D721Med (cell line): ENCODE results near the gene GRIFIN.

ENCODE experiments used
- DNase-seq: peaks from one replicate; pipeline ENCODE4 v3.0.0; 2011; ENCODE audit warnings: low spot score; ENCODE audit not compliant: insufficient read length
- FAIRE-seq: peaks from 2 replicates; lab custom pipeline; 2011; peaks lifted over from hg19 to GRCh38; lab: Jason Lieb, UNC
- CTCF ChIP-seq: IDR thresholded peaks from 2 replicates; pipeline ENCODE4 v1.5.1; 2012; ENCODE audit warnings: mild to moderate bottlenecking, control low read depth; ENCODE audit not compliant: insufficient read depth; ENCODE audit errors: missing control alignments

The GRIFIN gene

GRCh38 chr7:2501947-2502646, 25.9 kb upstream of the GRIFIN start:
- DNase-seq: no peak
- TF ChIP-seq CTCF: no peak
- no peak for FAIRE-seq

GRCh38 chr7:2500701-2501100, 24.5 kb upstream of the GRIFIN start:
- FAIRE-seq: no peak
- no peak for TF ChIP-seq CTCF
- no peak for DNase-seq

GRCh38 chr7:2499719-2500430, 23.7 kb upstream of the GRIFIN start:
- DNase-seq: peak; percentile 68
- TF ChIP-seq CTCF: no peak
- no peak for FAIRE-seq

GRCh38 chr7:2499181-2499580, 23.0 kb upstream of the GRIFIN start:
- DNase-seq: no peak
- FAIRE-seq: no peak
- no peak for TF ChIP-seq CTCF

GRCh38 chr7:2498708-2499107, 22.5 kb upstream of the GRIFIN start:
- TF ChIP-seq CTCF: no peak
- DNase-seq (no peak), FAIRE-seq (no peak)

GRCh38 chr7:2497500-2498336, 21.5 kb upstream of the GRIFIN start:
- FAIRE-seq (no peak), DNase-seq (no peak)
- TF ChIP-seq CTCF: no peak
